Stimulated activated naive CD8-positive, alpha-beta T cell treated with anti-CD3 and anti-CD28 coated beads, Interleukin-15, Interleukin-2, amounts not matched to agents 100 U/mL and 50 U/mL, for 24 hours (primary cell): ENCODE data around the gene ABCA7.

ENCODE experiments used
- ATAC-seq: fragments of 150-1000 bp; cut with Tn5 transposase; one replicate; pipeline ENCODE4 v1.10.0; 2021
- DNase-seq: peaks from one replicate; pipeline ENCODE4 v3.0.0; 2021

The ABCA7 gene

DNA sequence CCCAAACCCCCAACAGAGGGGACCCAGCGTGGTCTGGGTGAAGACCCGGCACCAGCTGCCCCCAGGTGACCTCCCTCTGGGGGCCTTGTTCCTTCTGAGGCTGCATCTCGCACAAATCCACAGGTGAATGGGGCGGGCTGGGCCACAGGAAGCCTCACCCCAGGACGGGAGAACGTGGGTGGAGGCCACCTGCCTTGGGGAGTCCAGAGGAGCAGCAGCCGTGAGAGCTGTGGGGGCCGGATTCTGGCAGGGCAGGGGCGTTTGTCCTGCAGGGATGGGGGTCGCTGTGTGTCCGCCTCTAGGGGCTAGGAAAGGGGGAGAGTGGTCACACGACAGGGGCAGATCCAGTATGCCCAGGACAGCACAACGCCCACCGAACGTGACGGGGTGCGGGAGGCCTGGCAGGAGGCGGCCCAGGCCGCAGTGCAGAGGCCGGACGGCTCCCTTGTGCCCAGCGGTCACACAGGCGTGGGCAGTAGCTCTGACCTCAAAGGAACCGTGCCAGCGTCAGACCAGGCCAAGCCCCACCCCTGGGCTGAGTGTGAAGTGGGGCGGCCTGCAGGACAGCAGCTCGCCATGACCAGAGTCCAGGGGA, 48.6 kb downstream of the ABCA7 start:
- ATAC-seq = no peak
- DNase-seq = no peak

- DNase-seq = no peak
- no peak for ATAC-seq
These were observed 49.3 kb downstream of the ABCA7 start for GRCh38 chr19:1089126-1089771.

DNA sequence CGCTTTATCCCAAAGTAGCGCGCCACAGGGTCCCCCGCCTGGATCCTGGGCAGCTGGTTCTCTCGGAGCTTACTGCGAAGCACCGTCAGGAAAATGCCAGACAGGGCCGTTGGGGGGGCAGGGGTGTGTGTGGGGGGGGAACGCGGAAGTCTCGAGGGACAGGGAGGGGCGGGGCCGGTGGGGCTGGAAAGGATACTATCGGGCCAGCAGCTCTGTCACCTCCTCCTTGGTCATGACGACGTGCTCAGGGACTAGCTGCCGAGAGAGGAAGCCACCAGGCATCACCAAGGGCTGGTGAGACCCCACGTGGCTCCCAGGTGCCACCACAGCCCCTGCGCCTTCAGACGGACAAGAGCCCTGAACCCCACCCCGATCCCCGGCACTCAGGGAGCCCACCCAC, 50.0 kb downstream of the ABCA7 start:
- DNase-seq (peak; percentile 60), ATAC-seq (no peak)

- peak; percentile 72 for DNase-seq
- peak; percentile 35 for ATAC-seq
These were observed 51.0 kb downstream of the ABCA7 start for GRCh38 chr19:1090731-1091543.

DNA sequence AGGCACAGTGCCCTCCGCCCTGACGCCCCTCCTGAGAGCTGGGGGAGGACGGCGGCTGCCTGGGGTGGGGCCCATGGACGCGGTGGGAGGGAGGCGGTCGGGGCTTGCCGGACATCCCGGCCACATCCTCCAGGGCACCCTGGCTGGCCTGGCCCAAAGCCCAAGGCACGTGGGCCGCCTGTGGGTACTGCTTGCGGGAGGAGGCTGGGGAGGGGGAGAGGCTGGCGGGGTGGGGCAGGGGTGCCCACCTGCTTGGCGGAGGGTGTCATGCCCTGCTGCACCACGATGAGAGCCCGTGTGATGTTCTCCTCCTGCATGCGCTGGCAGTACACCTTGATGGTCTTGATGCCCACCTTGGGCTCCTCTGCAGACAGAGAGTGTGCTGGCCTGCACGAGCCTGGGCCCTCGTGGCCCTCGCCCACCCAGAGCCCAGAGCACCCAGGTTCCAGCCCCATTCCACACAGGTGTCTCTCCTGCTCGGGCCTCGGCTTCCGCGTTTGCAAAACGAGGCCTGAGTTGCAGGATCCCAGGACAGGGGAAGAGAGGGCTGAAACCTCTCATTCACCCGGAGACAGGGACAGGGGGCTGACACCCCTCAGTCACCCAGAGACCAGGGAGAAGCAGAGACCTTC, 51.8 kb downstream of the ABCA7 start:
- ATAC-seq (no peak), DNase-seq (no peak)

- ATAC-seq = no peak
- DNase-seq = no peak
These were observed 53.4 kb downstream of the ABCA7 start for GRCh38 chr19:1093330-1093729.

DNA sequence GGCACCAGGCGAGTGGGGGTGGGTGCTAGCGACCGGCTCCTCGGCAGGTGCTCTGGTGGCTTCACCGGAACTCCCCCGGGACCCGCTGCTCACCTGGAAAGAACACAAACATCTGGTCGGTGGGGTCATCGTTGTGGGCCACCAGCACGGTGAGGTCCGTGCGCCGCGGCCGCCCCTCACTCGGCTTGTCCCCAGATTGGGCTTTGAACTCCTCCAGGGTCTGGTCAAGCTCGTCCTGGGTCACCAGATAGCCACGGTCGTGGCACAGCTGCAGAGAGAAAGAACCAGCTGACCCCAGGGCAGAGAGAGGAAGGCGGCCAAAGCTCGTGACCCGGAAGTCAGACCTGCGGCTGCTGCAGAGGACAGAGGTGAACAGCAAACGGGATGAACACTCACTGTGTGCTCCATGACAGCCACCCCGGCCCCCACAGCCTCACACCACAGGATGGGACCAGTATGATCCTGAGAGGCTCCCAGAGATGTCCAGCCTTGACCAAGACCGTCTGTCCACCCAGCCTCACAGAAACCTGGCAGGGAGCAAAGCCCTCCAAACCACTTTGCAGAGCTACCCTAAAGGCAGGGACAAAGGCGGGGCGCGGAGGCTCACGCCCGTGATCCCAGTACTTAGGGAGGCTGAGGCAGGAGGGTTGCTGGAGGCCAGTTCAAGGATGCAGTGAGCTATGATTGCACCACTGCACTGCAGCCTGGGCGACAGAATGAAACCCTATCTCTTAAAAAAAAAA, 54.1 kb downstream of the ABCA7 start:
- no peak for ATAC-seq
- no peak for DNase-seq

DNA sequence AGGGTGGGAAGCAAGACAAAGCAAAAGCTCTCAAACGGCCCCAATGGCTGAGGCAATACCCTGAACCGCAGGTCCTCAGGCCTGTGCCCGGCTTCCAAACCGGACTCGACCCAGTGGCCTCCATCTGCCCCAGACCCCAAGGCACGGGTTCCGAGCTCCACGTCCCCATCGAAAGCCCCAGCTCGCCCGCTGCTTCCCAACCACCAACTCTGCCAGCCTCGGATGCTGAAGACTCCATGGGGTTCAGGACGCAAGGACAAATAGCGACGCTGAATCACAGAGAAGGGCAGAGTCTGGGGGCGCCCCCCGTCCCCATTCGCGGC, 54.7 kb downstream of the ABCA7 start:
- no peak for ATAC-seq
- DNase-seq = no peak

DNA sequence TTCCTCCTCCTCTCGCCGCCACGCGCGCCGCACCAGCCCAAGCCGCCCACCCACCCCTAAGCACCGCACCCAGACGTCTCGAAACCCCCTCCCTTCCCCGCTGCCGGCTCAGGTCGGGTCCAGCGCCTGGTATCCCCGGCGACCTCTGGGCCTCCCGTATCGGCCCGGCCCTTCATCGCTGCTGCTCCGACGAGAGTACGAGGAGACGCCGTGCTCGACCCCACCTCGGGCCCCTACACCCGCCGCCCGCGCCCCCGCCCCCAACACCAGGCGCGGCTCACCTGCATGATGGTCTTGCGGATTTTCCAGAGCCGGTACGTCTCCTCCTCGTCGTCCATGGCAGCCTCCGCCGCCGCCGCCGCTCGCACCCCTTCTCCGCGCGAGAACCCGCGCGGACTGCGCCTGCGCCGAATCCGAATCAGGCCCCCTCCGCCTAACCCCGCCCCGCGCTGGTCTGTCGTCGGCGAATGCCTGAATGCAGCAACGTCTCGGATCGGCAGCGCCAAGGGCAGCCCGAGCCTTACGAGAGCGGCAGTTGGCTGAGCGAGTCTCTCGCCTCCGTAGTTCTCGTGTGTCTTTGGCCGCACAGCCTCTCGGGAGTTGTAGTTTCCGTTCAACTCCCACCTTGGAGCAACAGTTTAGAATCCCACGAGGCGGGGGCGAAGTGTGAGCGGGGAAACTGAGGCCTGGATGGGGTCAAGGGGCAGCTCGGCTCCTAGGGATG, 55.2 kb downstream of the ABCA7 start, which contains the start of gene POLR2E:
TSS of gene POLR2E (minus strand) at position 398 of the 724 bp plus-strand sequence. CDS start at position 338, 60 bp downstream.
- DNase-seq (peak; percentile 99), ATAC-seq (peak; percentile 90)

- ATAC-seq (no peak), DNase-seq (no peak)
These were observed 57.9 kb downstream of the ABCA7 start for GRCh38 chr19:1097810-1098176.

DNA sequence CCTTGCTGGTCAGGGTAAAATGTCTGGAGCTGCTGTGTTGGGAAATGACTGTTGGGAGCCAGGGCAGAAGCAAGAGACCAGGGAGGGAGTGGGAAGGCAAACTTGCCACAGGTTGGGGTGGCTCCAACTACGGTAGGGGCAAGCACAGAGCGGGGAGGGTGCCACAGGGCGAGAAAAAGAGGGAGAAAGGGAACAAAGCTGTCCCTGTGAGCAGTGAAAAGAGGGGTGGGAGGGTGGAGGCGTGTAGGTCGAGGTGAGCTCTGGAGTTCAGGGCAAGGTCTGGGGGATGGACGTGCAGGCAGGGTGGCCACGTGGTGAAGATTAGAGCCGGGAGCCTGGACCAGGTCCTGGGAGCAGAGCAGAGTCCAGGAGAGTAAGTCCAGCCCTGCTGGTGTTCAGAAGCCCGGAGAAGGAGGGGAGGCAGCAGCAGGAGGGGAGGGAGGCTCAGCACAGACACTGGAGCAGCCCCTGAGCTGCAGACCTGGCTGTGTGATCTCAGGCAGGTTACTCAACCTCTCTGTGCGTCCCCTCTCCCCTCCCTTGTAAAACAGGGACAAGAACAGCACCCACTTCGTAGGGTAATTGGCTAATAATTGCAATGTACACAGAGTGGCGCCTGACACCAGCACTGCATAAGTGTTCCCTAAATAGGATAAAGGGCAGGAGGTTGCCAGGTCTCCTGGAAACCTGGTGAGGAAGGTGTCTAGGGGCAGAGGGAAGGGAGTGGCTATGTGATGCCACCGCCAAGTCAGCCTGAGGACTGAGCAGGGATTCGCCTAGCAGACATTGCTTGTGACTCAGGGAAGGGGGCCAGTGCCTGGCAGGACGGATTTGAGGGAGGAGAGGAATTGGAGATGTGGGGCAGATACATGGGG, 58.5 kb downstream of the ABCA7 start:
- DNase-seq (no peak), ATAC-seq (no peak)

- DNase-seq (no peak), ATAC-seq (no peak)
These were observed 61.4 kb downstream of the ABCA7 start for GRCh38 chr19:1101337-1101698.

DNA sequence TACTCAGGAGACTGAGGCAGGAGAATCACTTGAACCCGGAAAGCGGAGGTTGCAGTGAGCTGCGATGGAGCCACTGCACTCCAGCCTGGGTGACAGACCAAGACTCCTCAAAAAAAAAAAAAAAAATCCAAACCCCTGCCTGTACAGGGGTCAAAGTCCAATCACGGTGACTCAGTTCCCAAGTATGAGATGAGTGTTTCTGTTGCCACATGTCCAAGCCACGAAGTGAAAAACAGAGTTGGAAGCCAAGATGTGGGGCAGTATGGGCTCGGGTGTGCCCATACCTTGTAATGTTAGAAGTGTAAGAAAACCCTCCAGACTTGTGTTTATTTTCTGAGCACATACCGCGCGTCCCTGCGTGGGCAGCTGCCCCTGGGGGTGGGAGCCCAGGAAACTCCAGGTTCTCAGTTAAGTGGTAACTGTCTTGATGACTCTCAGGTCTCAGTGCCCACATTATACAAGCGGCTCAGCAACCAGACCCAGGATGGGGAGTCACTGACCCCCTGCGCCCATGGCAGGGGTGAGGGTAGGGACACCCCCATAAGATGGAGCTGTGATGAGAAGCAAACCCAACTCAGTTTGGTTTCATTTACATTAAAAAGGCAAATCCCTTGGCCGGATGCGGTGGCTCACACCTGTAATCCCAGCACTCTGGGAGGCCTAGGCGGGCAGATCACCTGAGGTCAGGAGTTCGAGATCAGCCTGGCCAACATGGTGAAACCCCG, 62.7 kb downstream of the ABCA7 start:
- DNase-seq (peak; percentile 79), ATAC-seq (peak; percentile 58)

DNA sequence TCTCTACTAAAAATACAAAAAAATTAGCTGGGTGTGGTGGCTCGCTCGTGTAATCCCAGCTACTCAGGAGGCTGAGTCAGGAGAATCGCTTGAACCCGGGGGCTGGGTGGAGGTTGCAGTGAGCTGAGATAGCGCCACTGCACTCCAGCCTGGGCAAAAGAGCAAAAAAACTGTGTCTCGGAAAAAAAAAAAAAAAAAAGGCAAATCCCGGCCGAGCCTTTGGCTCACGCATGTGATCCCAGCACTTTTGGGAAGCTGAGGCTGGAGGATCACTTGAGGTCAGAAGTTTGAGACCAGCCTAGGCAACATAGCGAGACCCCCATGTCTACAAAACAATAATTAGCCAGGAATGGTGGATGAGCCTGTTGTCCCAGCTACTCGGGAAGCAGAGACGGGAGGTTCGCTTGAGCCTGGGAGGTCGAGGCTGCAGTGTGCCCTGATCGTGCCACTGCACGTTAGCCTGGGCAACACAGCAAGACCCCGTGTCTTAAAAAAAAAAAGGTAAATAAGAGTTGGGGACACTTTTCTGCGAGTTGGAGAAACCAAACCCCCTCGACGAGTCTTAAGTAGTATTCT, 63.3 kb downstream of the ABCA7 start:
- DNase-seq (no peak), ATAC-seq (no peak)

DNA sequence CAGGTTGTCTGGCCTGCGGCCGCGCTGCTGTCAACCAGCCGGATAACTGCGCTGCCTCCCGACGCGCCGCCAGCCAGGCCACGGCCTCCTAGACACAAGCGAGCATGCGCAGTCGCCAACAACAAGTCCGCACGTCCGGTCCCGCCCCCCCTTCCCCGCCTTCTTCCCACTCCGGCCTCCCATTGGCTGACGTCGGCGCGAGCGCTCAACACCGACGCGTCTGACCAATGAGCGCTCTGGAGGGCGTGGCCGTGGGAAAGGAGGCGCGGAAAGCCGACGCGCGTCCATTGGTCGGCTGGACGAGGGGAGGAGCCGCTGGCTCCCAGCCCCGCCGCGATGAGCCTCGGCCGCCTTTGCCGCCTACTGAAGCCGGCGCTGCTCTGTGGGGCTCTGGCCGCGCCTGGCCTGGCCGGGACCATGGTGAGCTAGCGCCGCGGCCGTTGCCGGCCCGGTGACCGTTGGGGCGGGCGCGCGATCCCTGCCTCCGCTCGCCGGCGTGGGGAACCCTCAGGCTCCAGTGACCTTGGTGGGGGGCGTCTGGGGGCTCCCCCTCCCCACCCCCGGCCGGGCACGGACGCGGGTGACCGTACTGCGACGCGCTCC, 63.9 kb downstream of the ABCA7 start, which contains the start of gene GPX4:
TSS of gene GPX4 (plus strand) at position 287 of the 603 bp plus-strand sequence. CDS start at position 337, 50 bp downstream.
- DNase-seq (peak; percentile 98), ATAC-seq (peak; percentile 75)

GRCh38 chr19:1104311-1105007, 64.6 kb downstream of the ABCA7 start:
- DNase-seq (peak; percentile 85), ATAC-seq (peak; percentile 22)

DNA sequence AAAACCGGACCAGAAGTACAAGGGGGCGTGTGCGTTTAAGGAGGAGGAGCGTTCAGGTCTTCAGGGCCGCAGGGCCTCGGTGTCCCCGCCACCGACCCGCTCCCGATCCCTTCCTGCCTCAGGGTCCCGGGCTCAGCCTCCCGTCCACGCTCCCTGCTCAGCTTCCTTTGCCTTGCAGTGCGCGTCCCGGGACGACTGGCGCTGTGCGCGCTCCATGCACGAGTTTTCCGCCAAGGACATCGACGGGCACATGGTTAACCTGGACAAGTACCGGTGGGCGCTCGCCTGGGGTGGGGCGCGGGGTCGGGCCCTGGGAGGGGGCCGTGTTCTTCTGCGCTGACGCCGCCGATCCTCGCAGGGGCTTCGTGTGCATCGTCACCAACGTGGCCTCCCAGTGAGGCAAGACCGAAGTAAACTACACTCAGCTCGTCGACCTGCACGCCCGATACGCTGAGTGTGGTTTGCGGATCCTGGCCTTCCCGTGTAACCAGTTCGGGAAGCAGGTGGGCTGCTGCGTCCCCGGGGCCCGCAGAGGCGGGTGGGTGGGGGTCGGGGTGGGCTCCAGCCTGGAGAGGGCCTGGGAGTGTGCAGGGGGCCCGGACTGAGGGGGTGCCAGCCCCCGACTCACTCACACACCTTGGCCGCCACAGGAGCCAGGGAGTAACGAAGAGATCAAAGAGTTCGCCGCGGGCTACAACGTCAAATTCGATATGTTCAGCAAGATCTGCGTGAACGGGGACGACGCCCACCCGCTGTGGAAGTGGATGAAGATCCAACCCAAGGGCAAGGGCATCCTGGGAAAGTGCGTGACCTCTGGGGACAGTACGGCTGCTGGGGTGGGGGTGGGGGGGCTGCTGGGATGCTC, 65.3 kb downstream of the ABCA7 start:
- DNase-seq = no peak
- ATAC-seq = no peak
